ENCODE data around the gene RXRA. TPM values are rescaled to one million over a fixed set of nuclear protein-coding genes. Genes with fewer than 3 reads are reported as not detected.
A peak's percentile ranks its signal among the peaks of the same experiment; 100 is the strongest.

Gene RXRA
- total and polyA plus RNA-seq, 10 of the 15 experiments (the other 5 are each of a cell fraction or from before 2014, with no cell fraction given): 0.89 to 36.8 (median 11.1) TPM

DNA sequence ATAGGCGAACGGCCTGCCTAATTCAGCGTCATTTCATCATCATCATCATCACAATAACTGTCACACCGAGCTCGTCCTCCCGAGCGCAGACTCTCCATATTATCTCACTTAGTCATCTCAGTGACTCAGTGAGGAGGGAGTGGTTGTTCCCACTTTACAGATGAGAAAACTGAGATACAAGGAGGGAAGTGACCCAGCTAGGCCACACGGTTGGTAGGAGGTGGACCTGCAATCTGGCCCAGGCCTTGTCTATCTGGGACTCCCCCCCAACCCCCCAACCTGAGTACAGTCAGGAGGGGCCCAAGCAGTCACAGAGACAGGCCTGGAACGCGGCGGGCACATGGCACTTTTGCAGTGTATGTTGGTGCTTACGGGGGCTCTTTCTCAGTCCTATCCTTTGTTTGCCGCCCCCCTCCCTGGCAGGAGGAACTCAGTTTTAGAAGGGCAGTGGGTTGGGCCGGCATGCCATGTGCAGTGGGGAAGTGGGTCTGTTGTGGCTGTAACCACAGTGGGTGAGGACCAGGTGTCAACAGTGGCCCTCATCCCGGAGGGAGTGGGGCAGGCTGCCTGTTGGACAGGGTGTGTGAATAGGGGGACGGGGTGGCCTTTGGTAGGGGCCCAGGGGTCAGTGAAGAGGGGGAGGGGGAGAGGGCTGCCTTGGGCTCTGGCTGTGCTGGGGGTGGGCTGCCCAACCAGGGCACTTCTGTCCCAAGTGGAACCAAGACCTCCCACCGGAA, 1.7 kb upstream of the RXRA start (continued):
- TF ChIP-seq ZNF592 (IDR thresholded peaks at IDR 0.05): no peak
- TF ChIP-seq MTA3 (IDR thresholded peaks at IDR 0.05; ENCODE audit: borderline replicate concordance, low read length): no peak
- TF ChIP-seq RCOR1 (conservative IDR thresholded peaks at IDR 0.05; ENCODE audit: low read depth, low read length): no peak
- TF ChIP-seq BMI1 (IDR thresholded peaks at IDR 0.05; ENCODE audit: borderline replicate concordance): no peak
- TF ChIP-seq NBN (IDR thresholded peaks at IDR 0.05): no peak

DNA sequence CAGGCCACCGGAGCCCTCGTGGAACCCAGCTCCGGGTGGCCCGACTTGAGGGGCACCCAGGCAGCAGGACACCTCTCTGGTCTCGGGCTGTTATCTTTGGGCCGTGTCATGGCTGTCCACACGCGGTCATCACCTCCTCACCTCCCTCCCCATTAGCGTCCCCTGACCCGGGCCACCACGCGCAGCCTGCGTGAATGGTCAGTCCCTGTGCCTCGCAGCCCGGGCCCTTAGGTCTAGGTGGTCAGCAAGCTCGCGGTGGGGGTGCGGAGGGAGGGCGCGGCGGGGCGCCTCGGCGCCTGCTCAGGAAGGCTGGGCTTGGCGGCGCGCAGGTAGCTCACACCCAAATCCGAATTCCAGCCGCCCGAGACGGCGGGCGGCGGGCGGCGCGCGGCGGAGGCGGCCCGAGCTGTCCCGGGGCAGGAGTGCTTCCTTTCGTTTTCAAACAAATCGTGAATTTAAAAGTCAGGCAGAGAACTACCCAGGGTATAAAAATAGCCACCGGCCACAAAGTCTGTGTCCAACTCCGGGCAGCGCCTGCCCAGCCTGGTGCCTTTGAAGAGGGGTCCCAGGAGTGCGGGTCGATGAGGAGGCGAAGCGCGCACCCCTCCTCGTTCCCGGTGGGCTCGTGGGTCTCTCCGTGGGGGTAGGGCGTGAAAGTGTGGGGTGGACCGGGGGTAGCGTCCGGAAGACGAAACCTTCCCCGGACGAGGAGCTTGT, 1.0 kb upstream of the RXRA start:
- intact Hi-C loops (cut with micrococcal nuclease; ENCODE audit: unreplicated experiment) (no loop called here), in situ Hi-C loops (cut with MboI) (no loop called here)
- H3K4me3 ChIP-seq: peak overlapping the region; percentile 45; the same call in 1 of the 2 replicates
- no peak overlapping the region; the same call in 1 of the 2 replicates for H3K9ac ChIP-seq (ENCODE audit: control insufficient read depth, insufficient read depth, low read length)
- no peaks in the 10 kb centered on the region for H3K4me1 ChIP-seq (ENCODE audit: control insufficient read depth, insufficient read depth, low read length)
- ATAC-seq (no peak), FAIRE-seq (no peak), DNase-seq (ENCODE audit: low read depth, low spot score) (no peak)
- ChIA-PET CTCF (no interaction called here), RAD21 (ENCODE audit: unreplicated experiment) (no interaction called here), SMC1A (ENCODE audit: uncharacterized antibody, unreplicated experiment) (no interaction called here), POLR2A (no interaction called here)
- H3K9me3 ChIP-seq (replicated peaks; ENCODE audit: control insufficient read depth, insufficient read depth, low read length): no peaks in the 10 kb centered on the region
- H3K27ac ChIP-seq (ENCODE audit: control insufficient read depth, insufficient read depth): no peak overlapping the region
- no peak overlapping the region for H2AFZ ChIP-seq (ENCODE audit: control insufficient read depth, low read depth, low read length)
- WGBS (ENCODE audit: insufficient coverage, insufficient replicate concordance, low lambda C conversion rate, missing lambda C conversion rate): 12% methylated on average over 47 of the region's 63 CpGs
- no peaks in the 10 kb centered on the region for H3K36me3 ChIP-seq (ENCODE audit: control insufficient read depth in 2 of 2, insufficient read depth in 2 of 2, low read length in 1 of 2)
- H3K4me2 ChIP-seq (ENCODE audit: control insufficient read depth, insufficient read depth): peak overlapping the region; percentile 86
- H3K27me3 ChIP-seq (replicated peaks in 1 of 2; ENCODE audit: control insufficient read depth in 2 of 2, insufficient read depth in 2 of 2, low read length in 1 of 2): peaks cover 2 to 15% of the 10 kb centered on the region in 2 experiments
- BruUV-seq (replicated peaks): no TSS peak
- no peaks in the 10 kb centered on the region for H4K20me1 ChIP-seq (ENCODE audit: control insufficient read depth, insufficient read depth)
- no peaks in the 10 kb centered on the region for H3K79me2 ChIP-seq (ENCODE audit: control insufficient read depth, insufficient read depth, low read length)
- TF ChIP-seq MLLT1 (IDR thresholded peaks at IDR 0.05) (no peak), USF2 (IDR thresholded peaks at IDR 0.05; ENCODE audit: borderline replicate concordance, low read depth, low read length) (no peak), NR2C1 (IDR thresholded peaks at IDR 0.05) (no peak), MEF2B (IDR thresholded peaks at IDR 0.05; ENCODE audit: partially characterized antibody, poor library complexity, severe bottlenecking) (no peak), ESRRA (IDR thresholded peaks at IDR 0.05; ENCODE audit: low read length) (no peak), ZNF207 (IDR thresholded peaks at IDR 0.05; ENCODE audit: borderline replicate concordance) (no peak)
- TF ChIP-seq, protein P1, sequence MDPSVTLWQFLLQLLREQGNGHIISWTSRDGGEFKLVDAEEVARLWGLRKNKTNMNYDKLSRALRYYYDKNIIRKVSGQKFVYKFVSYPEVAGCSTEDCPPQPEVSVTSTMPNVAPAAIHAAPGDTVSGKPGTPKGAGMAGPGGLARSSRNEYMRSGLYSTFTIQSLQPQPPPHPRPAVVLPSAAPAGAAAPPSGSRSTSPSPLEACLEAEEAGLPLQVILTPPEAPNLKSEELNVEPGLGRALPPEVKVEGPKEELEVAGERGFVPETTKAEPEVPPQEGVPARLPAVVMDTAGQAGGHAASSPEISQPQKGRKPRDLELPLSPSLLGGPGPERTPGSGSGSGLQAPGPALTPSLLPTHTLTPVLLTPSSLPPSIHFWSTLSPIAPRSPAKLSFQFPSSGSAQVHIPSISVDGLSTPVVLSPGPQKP (IDR thresholded peaks at IDR 0.05; ENCODE audit: low read depth, low read length): no peak

All from GM12878 (cell line).